ENCODE measurements around the gene ALOX12B. TPM values are rescaled to one million over a fixed set of nuclear protein-coding genes. Genes with fewer than 3 reads are reported as not detected.
"Not testable (repeated sequence)": the region's sequence is repeated elsewhere in the genome, so short reads cannot be mapped to it uniquely, and the experiment has no call there.

The ALOX12B gene
- total and polyA plus RNA-seq, 11 donors, result not detected

- DNase-seq, result no peak
- peaks cover 0 to 35% (median 3%) of the 10 kb centered on the region in 9 donors for H3K27me3 ChIP-seq
- TF ChIP-seq CTCF (IDR thresholded peaks at IDR 0.05) (no peak), POLR2A (IDR thresholded peaks at IDR 0.05) (no peak)
Measured at GRCh38 chr17:8031261-8031661, 56.3 kb downstream of the ALOX12B start.

GRCh38 chr17:8029121-8029520, 58.4 kb downstream of the ALOX12B start:
- no peak overlapping the region for H3K27ac ChIP-seq
- H3K4me1 ChIP-seq, result peaks cover 0 to 9% (median 0%) of the 10 kb centered on the region in 12 donors
- DNase-seq (no peak), ATAC-seq (no peak)
- no peak overlapping the region for H3K4me3 ChIP-seq
- H3K36me3 ChIP-seq, result no peaks in the 10 kb centered on the region
- TF ChIP-seq CTCF (IDR thresholded peaks at IDR 0.05) (no peak), POLR2A (IDR thresholded peaks at IDR 0.05) (no peak)
- 68 to 85% (median 77%) methylated on average over 5 of the region's 5 CpGs for WGBS, 4 donors
- H3K27me3 ChIP-seq, result peaks cover 0 to 35% (median 3%) of the 10 kb centered on the region in 9 donors
- no peaks in the 10 kb centered on the region for H3K9me3 ChIP-seq
- intact Hi-C loops (cut with DNase I), result no loop called here

More at GRCh38 chr17:8031261-8031661, 56.3 kb downstream of the ALOX12B start:
- H3K4me3 ChIP-seq, result no peak overlapping the region
- intact Hi-C loops (cut with DNase I), result loop anchor here in 1 of 10 donors (10.0 kb wide), 1 partner anchor 216 kb away; no protein-coding TSS in a partner anchor
- 75 to 78% (median 77%) methylated on average over 6 of the region's 6 CpGs for WGBS, 4 donors
- H3K4me1 ChIP-seq, result no peaks in the 10 kb centered on the region
- H3K27ac ChIP-seq, result no peak overlapping the region
- no peaks in the 10 kb centered on the region for H3K36me3 ChIP-seq
- H3K9me3 ChIP-seq, result no peaks in the 10 kb centered on the region
- no peak for ATAC-seq

GRCh38 chr17:8025176-8025911, 62.2 kb downstream of the ALOX12B start:
- H3K4me1 ChIP-seq, result peaks cover 0 to 30% (median 0%) of the 10 kb centered on the region in 12 donors
- ATAC-seq, result no peak
- H3K27ac ChIP-seq, result no peak overlapping the region
- no peaks in the 10 kb centered on the region for H3K9me3 ChIP-seq
- 85 to 95% (median 92%) methylated on average over 8 to 9 of the region's 9 CpGs for WGBS, 4 donors
- intact Hi-C loops (cut with DNase I), result no loop called here
- no peaks in the 10 kb centered on the region for H3K36me3 ChIP-seq
- no peak for TF ChIP-seq POLR2A (IDR thresholded peaks at IDR 0.05)
- no peak for TF ChIP-seq CTCF (IDR thresholded peaks at IDR 0.05)
- no peak for DNase-seq
- no peak overlapping the region for H3K4me3 ChIP-seq
- peaks cover 0 to 27% (median 3%) of the 10 kb centered on the region in 9 donors for H3K27me3 ChIP-seq

GRCh38 chr17:8024161-8024560, 63.4 kb downstream of the ALOX12B start:
- H3K9me3 ChIP-seq; H3K4me3 ChIP-seq; intact Hi-C loops (cut with DNase I); ATAC-seq; DNase-seq; H3K36me3 ChIP-seq: not testable (repeated sequence)
- Histone ChIP-seq H3K4me1 (peaks cover 0 to 41% (median 0%) of the 10 kb centered on the region in 12 donors), H3K27ac (peak overlapping the region in 4 of 12 donors; percentile 10 to 66 (median 24)), H3K27me3 (peaks cover 0 to 21% (median 3%) of the 10 kb centered on the region in 9 donors)
- WGBS, 4 donors, result 59 to 71% (median 69%) methylated on average over 6 of the region's 6 CpGs

Small RNA genes lying within 50 kb of the gene (microRNA-seq; reads per million reads assigned to microRNA genes)
- 0 reads per million in 4 donors for gene MIR4314

Other genes starting within 250 kb of the ALOX12B start
- gene TMEM88, start 232.7 kb downstream of the ALOX12B start, total RNA-seq, result 100 to 1,000 TPM in 1 of 9 donors, 10 to 100 TPM in 8; 16.7 to 130 (median 27.0) TPM
- 100 to 1,000 TPM in 1 of 2 donors, 10 to 100 TPM in 1; 97.7 to 112 TPM for gene TMEM88, start 232.7 kb downstream of the ALOX12B start, polyA plus RNA-seq
- gene NAA38, start 230.2 kb downstream of the ALOX12B start, total RNA-seq, result 100 to 1,000 TPM in 1 of 9 donors, 10 to 100 TPM in 8; 60.9 to 141 (median 72.4) TPM
- gene NAA38, start 230.2 kb downstream of the ALOX12B start, polyA plus RNA-seq, result 100 to 1,000 TPM in 1 of 2 donors, 10 to 100 TPM in 1; 75.2 to 179 TPM
- gene CYB5D1, start 229.7 kb downstream of the ALOX12B start, total RNA-seq, result 10 to 100 TPM in 8 of 9 donors, 1 to 10 TPM in 1; 9.3 to 20.4 (median 16.6) TPM
- gene CYB5D1, start 229.7 kb downstream of the ALOX12B start, polyA plus RNA-seq, result 10 to 100 TPM; 11.7 to 15.5 TPM
- 10 to 100 TPM in 6 of 9 donors, 1 to 10 TPM in 3; 6.7 to 30.6 (median 13.6) TPM for gene CHD3, start 198.9 kb downstream of the ALOX12B start, total RNA-seq
- gene CHD3, start 198.9 kb downstream of the ALOX12B start, polyA plus RNA-seq, result 10 to 100 TPM; 17.5 to 17.9 TPM
- 1 to 10 TPM in 5 of 9 donors, under 1 TPM in 4; 0.51 to 4.9 (median 1.1) TPM for gene RNF227, start 171.4 kb downstream of the ALOX12B start, total RNA-seq
- gene RNF227, start 171.4 kb downstream of the ALOX12B start, polyA plus RNA-seq, result under 1 TPM; 0.79 to 0.88 TPM
- 1 to 10 TPM in 2 of 9 donors, under 1 TPM in 5, not detected in 2; 0.19 to 1.7 (median 0.38) TPM for gene KCNAB3, start 157.9 kb downstream of the ALOX12B start, total RNA-seq
- gene KCNAB3, start 157.9 kb downstream of the ALOX12B start, polyA plus RNA-seq, result under 1 TPM; 0.22 to 0.88 TPM
- 100 to 1,000 TPM in 6 of 9 donors, 10 to 100 TPM in 3; 60.8 to 170 (median 125) TPM for gene TRAPPC1, start 155.8 kb downstream of the ALOX12B start, total RNA-seq
- gene TRAPPC1, start 155.8 kb downstream of the ALOX12B start, polyA plus RNA-seq, result 100 to 1,000 TPM; 136 to 156 TPM
- 10 to 100 TPM in 4 of 9 donors, 1 to 10 TPM in 5; 7.9 to 19.2 (median 9.7) TPM for gene CNTROB, start 155.5 kb downstream of the ALOX12B start, total RNA-seq
- 10 to 100 TPM; 11.2 to 15.4 TPM for gene CNTROB, start 155.5 kb downstream of the ALOX12B start, polyA plus RNA-seq
- gene GUCY2D, start 85.1 kb downstream of the ALOX12B start, total RNA-seq, result not detected
- under 1 TPM in 1 of 2 donors, not detected in 1; 0.04 TPM for gene GUCY2D, start 85.1 kb downstream of the ALOX12B start, polyA plus RNA-seq
- 1 to 10 TPM in 1 of 9 donors, under 1 TPM in 4, not detected in 4; 0.07 to 2.2 (median 0.18) TPM for gene ALOX15B, start 48.7 kb downstream of the ALOX12B start, total RNA-seq
- 1 to 10 TPM in 1 of 2 donors, under 1 TPM in 1; 0.23 to 1.4 TPM for gene ALOX15B, start 48.7 kb downstream of the ALOX12B start, polyA plus RNA-seq
- not detected for gene ALOXE3, start 30.8 kb upstream of the ALOX12B start, total RNA-seq
- under 1 TPM in 1 of 2 donors, not detected in 1; 0.12 TPM for gene ALOXE3, start 30.8 kb upstream of the ALOX12B start, polyA plus RNA-seq
- gene HES7, start 36.4 kb upstream of the ALOX12B start, total RNA-seq, result under 1 TPM in 4 of 9 donors, not detected in 5; 0.17 to 0.76 (median 0.44) TPM
- under 1 TPM; 0.23 to 0.40 TPM for gene HES7, start 36.4 kb upstream of the ALOX12B start, polyA plus RNA-seq
- gene PER1, start 64.7 kb upstream of the ALOX12B start, total RNA-seq, result 100 to 1,000 TPM in 3 of 9 donors, 10 to 100 TPM in 6; 40.2 to 132 (median 86.3) TPM
- 100 to 1,000 TPM in 1 of 2 donors, 10 to 100 TPM in 1; 96.2 to 164 TPM for gene PER1, start 64.7 kb upstream of the ALOX12B start, polyA plus RNA-seq
- gene VAMP2, start 75.2 kb upstream of the ALOX12B start, total RNA-seq, result 10 to 100 TPM; 21.5 to 67.2 (median 51.1) TPM
- gene VAMP2, start 75.2 kb upstream of the ALOX12B start, polyA plus RNA-seq, result 10 to 100 TPM; 49.0 to 50.6 TPM
- gene TMEM107, start 88.7 kb upstream of the ALOX12B start, total RNA-seq, result 10 to 100 TPM in 3 of 9 donors, 1 to 10 TPM in 6; 5.3 to 16.4 (median 8.4) TPM
- 1 to 10 TPM; 3.8 to 8.9 TPM for gene TMEM107, start 88.7 kb upstream of the ALOX12B start, polyA plus RNA-seq
- 10 to 100 TPM in 3 of 9 donors, 1 to 10 TPM in 6; 6.1 to 13.5 (median 8.1) TPM for gene BORCS6, start 102.5 kb upstream of the ALOX12B start, total RNA-seq
- gene BORCS6, start 102.5 kb upstream of the ALOX12B start, polyA plus RNA-seq, result 10 to 100 TPM in 1 of 2 donors, 1 to 10 TPM in 1; 5.1 to 12.9 TPM
- 10 to 100 TPM in 1 of 9 donors, 1 to 10 TPM in 1, under 1 TPM in 3, not detected in 4; 0.23 to 10.3 (median 0.81) TPM for gene AURKB, start 122.9 kb upstream of the ALOX12B start, total RNA-seq
- under 1 TPM in 1 of 2 donors, not detected in 1; 0.47 TPM for gene AURKB, start 122.9 kb upstream of the ALOX12B start, polyA plus RNA-seq
- gene CTC1, start 160.3 kb upstream of the ALOX12B start, total RNA-seq, result 10 to 100 TPM in 7 of 9 donors, 1 to 10 TPM in 2; 4.6 to 24.4 (median 12.1) TPM
- 10 to 100 TPM in 1 of 2 donors, 1 to 10 TPM in 1; 7.9 to 13.3 TPM for gene CTC1, start 160.3 kb upstream of the ALOX12B start, polyA plus RNA-seq
- 10 to 100 TPM in 7 of 9 donors, 1 to 10 TPM in 2; 7.7 to 23.8 (median 14.1) TPM for gene PFAS, start 161.6 kb upstream of the ALOX12B start, total RNA-seq
- gene PFAS, start 161.6 kb upstream of the ALOX12B start, polyA plus RNA-seq, result 10 to 100 TPM in 1 of 2 donors, 1 to 10 TPM in 1; 6.1 to 11.8 TPM
- 10 to 100 TPM; 22.3 to 33.6 (median 27.1) TPM for gene RANGRF, start 201.0 kb upstream of the ALOX12B start, total RNA-seq
- gene RANGRF, start 201.0 kb upstream of the ALOX12B start, polyA plus RNA-seq, result 10 to 100 TPM; 36.3 to 54.2 TPM
- gene SLC25A35, start 207.7 kb upstream of the ALOX12B start, total RNA-seq, result 1 to 10 TPM in 8 of 9 donors, under 1 TPM in 1; 0.52 to 7.5 (median 2.1) TPM
- 1 to 10 TPM; 2.2 to 3.9 TPM for gene SLC25A35, start 207.7 kb upstream of the ALOX12B start, polyA plus RNA-seq
- 10 to 100 TPM; 14.3 to 40.5 (median 18.2) TPM for gene ARHGEF15, start 222.5 kb upstream of the ALOX12B start, total RNA-seq
- gene ARHGEF15, start 222.5 kb upstream of the ALOX12B start, polyA plus RNA-seq, result 10 to 100 TPM; 11.9 to 15.8 TPM

Data from heart left ventricle (tissue), 16 donors.